SKM-1 (cell line): ENCODE measurements around the gene OR6C65.

Experiments
- DNase-seq: peaks from one replicate; lab custom pipeline; 2025; ENCODE audit not compliant: unreplicated experiment; lab: John Stamatoyannopoulos, UW

Gene OR6C65

DNA sequence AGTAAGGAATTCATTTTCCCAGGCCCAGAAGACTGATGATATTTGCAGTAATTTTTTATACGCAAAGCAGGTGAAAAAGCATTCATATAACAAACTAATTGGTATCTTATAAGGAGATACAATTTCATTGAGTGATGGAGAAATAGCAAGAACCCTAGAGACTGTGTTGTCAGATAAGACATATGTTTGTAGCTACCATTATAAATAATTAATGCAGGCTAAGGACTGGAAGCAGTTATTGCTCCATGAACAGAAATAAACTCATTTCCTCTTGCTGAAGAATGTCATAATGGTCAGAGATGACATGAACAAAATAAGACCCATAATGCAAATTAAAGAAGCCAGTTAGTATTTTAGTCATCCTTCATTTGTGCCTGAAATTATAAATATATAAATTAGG lies 45.0 kb downstream of the OR6C65 start:
- DNase-seq, result no peak

DNA sequence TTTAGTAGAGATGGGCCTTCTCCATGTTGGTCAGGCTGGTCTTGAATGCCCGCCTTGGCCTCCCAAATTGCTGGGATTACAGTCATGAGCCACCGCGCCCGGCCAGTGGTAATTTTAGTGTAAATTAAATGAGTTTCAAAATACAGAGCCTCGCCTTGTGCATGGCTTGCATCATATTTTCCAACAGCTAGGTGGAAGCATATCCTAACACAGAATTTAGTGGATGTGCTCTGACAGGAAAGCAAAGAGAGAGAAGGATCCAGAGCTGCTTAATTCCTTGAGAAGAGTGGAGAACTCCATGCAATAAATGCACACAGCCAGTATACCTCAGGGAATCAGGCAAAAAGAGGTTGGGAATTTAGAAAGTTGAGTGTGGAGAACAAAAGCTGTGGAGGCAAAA lies 46.0 kb downstream of the OR6C65 start:
- no peak for DNase-seq

DNA sequence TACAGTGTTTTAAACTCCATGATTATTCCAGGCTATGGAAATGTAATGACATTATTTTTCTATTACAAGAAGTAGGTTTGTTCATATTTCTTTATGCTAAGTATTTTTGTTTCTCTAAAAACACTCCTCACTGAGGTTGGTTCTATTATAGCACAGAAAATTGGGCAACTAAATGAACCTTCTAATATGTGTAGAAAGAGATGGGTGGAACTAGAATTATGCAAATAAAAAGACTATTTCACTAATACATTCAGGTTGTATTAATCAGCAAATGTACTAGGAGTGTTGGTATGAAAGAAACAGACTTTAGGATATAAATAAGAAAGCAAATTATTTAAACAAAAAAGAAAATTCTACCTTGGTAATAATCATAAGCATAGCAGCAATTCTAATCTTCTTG lies 48.5 kb downstream of the OR6C65 start:
- no peak for DNase-seq
